GM21786 (cell line): ENCODE data around the gene ADORA2A.

Experiments used
- ATAC-seq: cut with Tn5 transposase; IDR thresholded peaks from one replicate; pipeline ENCODE4 v1.9.1; 2021; ENCODE audit not compliant: unreplicated experiment

The ADORA2A gene

GRCh38 chr22:24431309-24432034 is 4.1 kb downstream of the ADORA2A start:
- no peak for ATAC-seq

- no peak for ATAC-seq
Measured at GRCh38 chr22:24432059-24432853, 4.9 kb downstream of the ADORA2A start.

GRCh38 chr22:24433001-24433827 is 5.8 kb downstream of the ADORA2A start:
- no peak for ATAC-seq

- peak; percentile 65 for ATAC-seq
Measured at GRCh38 chr22:24433828-24434470, 6.5 kb downstream of the ADORA2A start.

GRCh38 chr22:24434471-24435322 is 7.3 kb downstream of the ADORA2A start:
- peak; percentile 44 for ATAC-seq

GRCh38 chr22:24435323-24435645 is 7.9 kb downstream of the ADORA2A start:
- ATAC-seq: no peak

GRCh38 chr22:24435861-24436371 is 8.5 kb downstream of the ADORA2A start:
- ATAC-seq: no peak

- no peak for ATAC-seq
Measured at GRCh38 chr22:24436553-24436952, 9.2 kb downstream of the ADORA2A start.

GRCh38 chr22:24437091-24437490 is 9.7 kb downstream of the ADORA2A start:
- ATAC-seq: no peak

GRCh38 chr22:24437741-24438328 is 10.4 kb downstream of the ADORA2A start:
- ATAC-seq: peak; percentile 29

- no peak for ATAC-seq
Measured at GRCh38 chr22:24440270-24440717, 12.9 kb downstream of the ADORA2A start.

GRCh38 chr22:24440718-24441405 is 13.5 kb downstream of the ADORA2A start:
- no peak for ATAC-seq

GRCh38 chr22:24441406-24442351 is 14.3 kb downstream of the ADORA2A start:
- ATAC-seq: no peak

- no peak for ATAC-seq
Measured at GRCh38 chr22:24442352-24442744, 14.9 kb downstream of the ADORA2A start.

GRCh38 chr22:24443668-24444067 is 16.3 kb downstream of the ADORA2A start:
- ATAC-seq: no peak

- no peak for ATAC-seq
Measured at GRCh38 chr22:24444251-24444650, 16.9 kb downstream of the ADORA2A start.

GRCh38 chr22:24444729-24445466 is 17.5 kb downstream of the ADORA2A start:
- ATAC-seq: no peak
